GM21367 (cell line): ENCODE results near the gene COX11.
A peak's percentile ranks its signal among the peaks of the same experiment; 100 is the strongest.

Experiments used
- ATAC-seq: cut with Tn5 transposase; IDR thresholded peaks from one replicate; pipeline ENCODE4 v1.9.1; 2021; ENCODE audit not compliant: unreplicated experiment

Gene COX11

GRCh38 chr17:54968988-54969332, 506 bp upstream of the COX11 start:
- peak; percentile 21 for ATAC-seq

GRCh38 chr17:54967621-54968261, 713 bp downstream of the COX11 start:
- ATAC-seq = peak; percentile 21

GRCh38 chr17:54956791-54957190, 11.7 kb downstream of the COX11 start:
- ATAC-seq = no peak

GRCh38 chr17:54951286-54951685, 17.2 kb downstream of the COX11 start:
- no peak for ATAC-seq

- ATAC-seq = no peak
Observed at GRCh38 chr17:54950116-54950515, 18.3 kb downstream of the COX11 start.

GRCh38 chr17:54948380-54948779, 20.1 kb downstream of the COX11 start:
- no peak for ATAC-seq

GRCh38 chr17:54947396-54947795, 21.1 kb downstream of the COX11 start:
- ATAC-seq = no peak

- no peak for ATAC-seq
Observed at GRCh38 chr17:54945671-54946070, 22.8 kb downstream of the COX11 start.

GRCh38 chr17:54945231-54945630, 23.2 kb downstream of the COX11 start:
- no peak for ATAC-seq

- no peak for ATAC-seq
Observed at GRCh38 chr17:54944796-54945195, 23.7 kb downstream of the COX11 start.

- no peak for ATAC-seq
Observed at GRCh38 chr17:54941285-54941684, 27.2 kb downstream of the COX11 start.

- ATAC-seq = no peak
Observed at GRCh38 chr17:54937426-54937825, 31.0 kb downstream of the COX11 start.

- ATAC-seq = no peak
Observed at GRCh38 chr17:54937018-54937417, 31.4 kb downstream of the COX11 start.

GRCh38 chr17:54935471-54935870, 33.0 kb downstream of the COX11 start:
- ATAC-seq = no peak

- no peak for ATAC-seq
Observed at GRCh38 chr17:54933921-54934320, 34.5 kb downstream of the COX11 start.

GRCh38 chr17:54932711-54933110, 35.7 kb downstream of the COX11 start:
- ATAC-seq = no peak

GRCh38 chr17:54927525-54927924, 40.9 kb downstream of the COX11 start:
- no peak for ATAC-seq

- no peak for ATAC-seq
Observed at GRCh38 chr17:54924405-54924804, 44.0 kb downstream of the COX11 start.

GRCh38 chr17:54920819-54921218, 47.6 kb downstream of the COX11 start:
- ATAC-seq = no peak

GRCh38 chr17:54919425-54919824, 49.0 kb downstream of the COX11 start:
- no peak for ATAC-seq

GRCh38 chr17:54916721-54917120, 51.7 kb downstream of the COX11 start:
- no peak for ATAC-seq
